ENCODE measurements around the gene BICDL2.

- no peak for TF ChIP-seq CTCF (IDR thresholded peaks at IDR 0.05)
- TF ChIP-seq POLR2AphosphoS5 (IDR thresholded peaks at IDR 0.05): no peak
- no peak for TF ChIP-seq POLR2A (IDR thresholded peaks at IDR 0.05)
These were observed 29.1 kb upstream of the BICDL2 start for GRCh38 chr16:3065742-3066439.

All from suprapubic skin (tissue), 4 donors.